Tongue (tissue), 2 donors: ENCODE measurements around the gene TNFSF15. TPM values are rescaled to one million over a fixed set of nuclear protein-coding genes. Genes with fewer than 3 reads are reported as not detected.
"Not testable (repeated sequence)": the region's sequence is repeated elsewhere in the genome, so short reads cannot be mapped to it uniquely, and the experiment has no call there.

Source experiments
- DNase-seq: peaks from one replicate; pipeline ENCODE4 v3.0.0-alpha.2; 2015
- total RNA-seq: library from RNA; depleted of rRNA; stranded (reverse); fragments of >200 nt; gene quantifications from one replicate; pipeline ENCODE4 v1.2.3, GENCODE V29; 2014

Gene TNFSF15
- total RNA-seq, 1 donor from 2014 or later, result 1.8 TPM

DNA sequence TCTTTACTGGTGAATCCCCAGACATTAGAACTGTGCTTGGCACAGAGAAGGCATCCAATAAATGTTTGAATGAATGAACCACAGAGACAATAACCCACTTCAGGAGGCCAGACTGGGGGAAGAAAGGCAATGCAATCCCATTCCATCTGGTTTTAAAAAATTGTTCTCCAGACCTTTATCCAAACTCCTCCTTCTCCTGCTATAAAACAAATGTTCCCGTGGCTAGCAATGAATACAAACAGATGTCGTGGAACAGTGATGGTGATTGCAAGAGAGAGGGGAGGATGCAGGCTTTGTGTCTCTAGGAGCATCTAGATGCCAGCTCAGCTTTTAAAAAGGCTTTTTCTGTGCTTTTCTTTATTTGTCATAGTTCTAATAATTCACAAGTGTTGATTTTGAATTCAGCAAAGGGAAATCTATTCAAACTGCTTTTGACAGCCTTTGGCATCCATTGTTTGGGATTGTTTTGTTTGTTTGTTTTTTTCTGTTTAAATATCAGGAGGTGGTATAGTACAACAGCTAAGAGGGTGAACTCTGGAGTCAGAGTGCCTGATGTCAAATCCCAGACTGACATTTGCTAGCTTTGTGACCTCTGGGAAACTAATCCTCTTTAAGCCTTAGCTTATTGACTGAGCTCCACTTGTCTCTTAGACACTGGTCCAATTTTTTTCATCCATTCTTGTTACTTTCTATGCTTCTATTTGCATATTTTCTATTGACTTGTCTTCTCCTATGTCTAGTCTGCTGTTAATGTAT is 59.1 kb downstream of the TNFSF15 start:
- DNase-seq, result peak; percentile 61

DNA sequence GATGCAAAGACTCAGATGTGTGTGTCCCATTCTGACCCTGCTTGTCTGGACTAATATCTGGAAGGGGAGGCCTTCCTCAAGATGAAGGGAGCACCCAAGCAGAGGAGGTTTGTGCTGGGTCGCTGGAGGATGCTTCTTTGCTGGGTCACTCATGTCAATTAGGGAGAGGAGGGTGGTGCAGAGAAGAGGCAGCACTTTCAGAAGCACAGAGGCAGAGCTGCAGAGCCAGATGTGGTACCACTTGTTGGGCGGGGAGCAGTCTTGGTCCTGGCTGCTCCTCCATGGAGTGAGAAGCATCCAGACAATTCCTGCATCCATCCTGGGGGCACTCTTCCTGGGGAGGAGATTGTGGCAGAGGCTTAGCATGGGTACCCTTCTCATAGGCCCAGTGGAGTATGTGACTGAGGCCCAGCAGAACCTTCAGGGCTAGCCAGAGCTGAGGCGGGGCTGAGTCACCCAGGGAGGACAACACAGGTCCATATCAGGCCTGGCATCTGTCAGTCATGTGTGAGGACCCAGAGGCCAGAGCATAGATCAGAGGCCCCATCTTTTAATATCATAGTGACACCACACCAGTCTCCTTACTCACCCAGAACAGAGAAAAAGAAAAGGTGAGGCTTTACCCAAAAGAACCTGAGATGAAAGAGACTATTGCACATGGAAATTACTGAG is 59.8 kb downstream of the TNFSF15 start:
- no peak for DNase-seq

DNA sequence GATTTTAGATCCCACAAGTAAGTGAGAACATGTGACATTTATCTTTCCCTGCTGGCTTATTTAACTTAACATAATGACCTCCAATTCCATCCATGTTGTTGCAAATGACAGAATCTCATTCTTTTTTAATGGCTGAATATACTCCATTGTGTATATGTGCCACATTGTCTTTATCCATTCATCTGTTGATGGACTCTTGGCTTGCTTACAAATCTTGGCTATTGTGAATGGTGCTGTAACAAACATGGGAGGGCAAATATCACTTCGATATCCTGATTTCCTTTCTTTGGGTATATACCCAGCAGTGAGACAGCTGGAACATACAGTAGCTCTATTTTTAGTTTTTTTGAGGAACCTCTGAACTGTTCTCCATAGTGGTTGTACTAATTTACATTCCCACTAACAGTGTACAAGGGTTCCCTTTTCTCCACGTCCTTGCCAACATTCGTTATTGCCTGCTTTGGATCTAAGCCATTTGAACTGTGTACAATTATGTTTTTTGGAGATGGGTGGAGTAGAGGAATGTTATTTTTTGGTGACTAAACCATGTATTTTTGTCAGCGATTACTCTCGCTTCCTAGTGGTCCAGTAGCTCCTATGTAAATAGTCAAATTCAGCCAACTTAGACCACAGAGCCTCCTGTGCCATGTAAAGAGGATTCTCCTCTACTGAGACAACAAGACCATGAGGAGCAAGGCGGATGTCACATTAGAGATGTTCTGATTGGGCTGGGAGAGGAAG is 60.6 kb downstream of the TNFSF15 start:
- DNase-seq, result no peak

DNA sequence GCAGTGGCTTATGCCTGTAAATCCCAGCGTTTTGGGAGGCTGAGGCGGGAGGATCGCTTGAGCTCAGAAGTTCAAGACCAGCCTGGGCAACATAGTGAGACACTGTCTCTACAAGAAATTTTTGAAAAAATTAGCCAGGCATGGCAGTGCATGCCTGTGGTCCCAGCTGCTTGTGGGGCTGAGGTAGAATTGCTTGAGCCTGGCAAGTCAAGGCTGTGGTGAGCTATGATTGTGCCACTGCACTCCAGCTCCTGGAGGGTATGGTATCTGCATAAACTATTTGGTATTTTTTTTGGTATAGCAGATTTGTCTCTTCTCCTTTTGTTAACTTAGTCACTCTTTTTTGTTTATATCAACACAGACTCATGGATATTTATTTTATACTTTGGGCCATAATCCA is 62.4 kb downstream of the TNFSF15 start:
- no peak for DNase-seq

DNA sequence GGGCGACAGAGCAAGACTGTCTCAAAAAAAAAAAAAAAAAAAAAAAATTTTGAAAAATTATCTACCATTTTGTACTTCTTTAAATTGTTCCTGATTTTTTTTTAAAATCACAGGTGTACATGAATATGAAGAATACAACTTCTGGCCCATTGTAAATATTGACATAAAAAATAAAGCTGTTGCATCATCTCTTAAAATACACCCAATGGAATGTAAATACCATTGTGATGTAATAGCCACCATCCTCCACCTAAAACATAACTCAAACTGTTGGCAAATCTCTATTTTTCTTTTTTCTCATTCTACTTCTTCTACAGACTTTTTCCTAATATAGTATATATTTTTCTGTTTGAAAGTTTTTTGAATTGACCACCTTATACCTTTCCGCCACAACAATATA is 62.9 kb downstream of the TNFSF15 start:
- DNase-seq, result no peak

DNA sequence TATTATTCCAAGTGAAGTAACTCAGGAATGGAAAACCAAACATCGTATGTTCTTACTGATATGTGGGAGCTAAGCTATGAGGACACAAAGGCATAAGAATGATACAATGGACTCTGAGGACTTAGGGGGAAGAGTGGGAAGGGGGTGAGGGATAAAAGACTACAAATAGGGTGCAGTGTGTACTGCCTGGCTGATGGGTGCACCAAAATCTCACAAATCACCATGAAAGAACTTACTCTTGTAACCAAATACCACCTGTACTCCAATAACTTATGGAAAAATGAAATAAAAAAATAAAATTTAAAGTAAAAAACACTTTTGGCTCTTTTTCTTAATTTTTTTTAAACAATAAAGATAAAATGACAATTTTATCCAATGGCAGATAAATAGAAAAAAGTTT is 64.3 kb downstream of the TNFSF15 start:
- DNase-seq, result not testable (repeated sequence)

DNA sequence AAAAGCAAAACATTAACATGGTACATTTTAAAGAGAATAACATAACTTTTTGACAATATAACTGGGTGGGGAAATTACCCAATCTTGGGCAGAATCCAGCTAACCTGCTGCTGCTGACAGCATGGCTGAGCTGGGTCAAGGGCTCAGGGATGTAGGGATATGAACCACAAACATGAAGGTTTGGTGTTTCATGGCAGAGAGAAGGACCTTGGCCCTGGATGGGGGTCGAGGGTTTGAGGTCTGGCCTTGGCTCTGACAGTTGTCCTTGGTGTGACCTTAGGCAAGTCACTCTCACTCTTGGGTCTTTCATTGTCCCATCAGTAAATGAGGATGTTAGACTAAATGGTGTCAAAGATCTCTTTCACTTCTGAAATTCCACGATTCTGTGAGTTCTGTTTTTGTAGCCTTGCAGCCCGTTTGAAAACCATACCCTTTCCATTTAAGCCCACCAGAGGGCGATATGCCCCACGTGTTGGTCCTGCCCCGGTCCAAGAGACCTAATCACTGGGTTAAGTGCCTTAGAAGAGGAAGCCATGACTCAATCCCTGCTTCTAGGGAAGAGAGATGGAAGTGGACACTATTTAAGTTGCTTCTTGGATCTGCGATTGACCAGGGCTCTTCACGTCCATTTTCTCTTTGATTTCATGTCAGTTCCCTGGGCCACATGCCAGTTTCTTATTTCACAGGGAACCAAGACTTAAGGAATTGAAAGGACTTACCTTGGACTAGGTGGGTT is 67.1 kb downstream of the TNFSF15 start:
- DNase-seq, result peak; percentile 76

DNA sequence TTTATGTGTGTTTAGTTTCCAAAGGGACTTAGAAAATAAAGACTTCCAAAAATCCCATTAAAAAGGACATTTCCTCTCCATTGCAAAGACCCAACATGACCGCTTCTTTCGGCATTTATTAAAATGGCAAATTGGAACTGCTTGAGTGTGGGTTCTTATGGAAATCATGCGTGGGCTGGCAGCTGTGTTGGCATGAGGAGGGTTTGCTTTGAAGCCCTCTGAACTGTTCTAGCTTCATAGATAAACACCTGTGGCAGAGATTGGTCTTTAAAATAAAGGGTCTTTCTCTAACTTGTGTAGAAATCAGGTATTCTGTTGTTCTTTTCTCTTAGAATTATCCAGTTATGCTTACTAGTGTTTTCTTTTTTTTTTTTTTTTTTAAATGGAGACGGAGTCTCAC is 68.0 kb downstream of the TNFSF15 start:
- no peak for DNase-seq

DNA sequence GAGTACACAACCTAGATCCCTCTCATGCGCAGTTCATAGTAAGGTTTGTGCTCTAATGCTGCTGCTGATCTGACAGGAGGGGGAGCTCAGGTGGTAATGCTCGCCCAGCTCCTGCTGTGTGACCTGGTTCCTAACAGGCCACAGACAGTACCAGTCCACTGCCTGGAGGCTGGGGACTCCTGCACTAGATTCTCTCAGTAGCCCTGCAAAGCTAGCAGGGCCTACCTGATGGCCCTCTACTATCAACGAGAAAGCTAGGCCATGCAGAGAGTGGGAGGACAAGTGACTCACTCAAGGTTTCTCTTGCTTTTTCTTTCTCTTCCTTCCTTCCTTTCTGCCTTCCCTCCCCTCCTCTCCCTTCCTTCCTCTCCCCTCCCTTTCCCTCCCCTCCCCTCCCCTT is 68.7 kb downstream of the TNFSF15 start:
- DNase-seq, result no peak

DNA sequence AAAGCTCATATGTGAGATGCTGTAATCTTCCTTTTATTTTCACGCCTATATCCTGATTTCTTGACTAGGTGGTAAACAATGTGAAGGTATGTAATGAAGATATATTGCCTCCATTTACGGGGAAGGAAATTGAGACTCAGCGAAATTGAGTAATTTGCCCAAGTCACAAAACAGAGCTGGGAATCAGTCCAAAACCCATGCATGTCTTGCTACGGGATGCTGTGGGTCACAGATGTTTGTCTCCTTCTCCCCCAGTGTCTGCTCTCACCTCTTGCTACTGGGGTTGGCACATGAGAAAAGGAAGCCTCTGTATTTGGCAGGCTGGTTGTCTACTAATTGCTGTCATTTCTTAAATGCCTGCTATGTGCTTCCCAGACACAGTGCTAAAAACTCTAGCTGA is 70.1 kb downstream of the TNFSF15 start:
- no peak for DNase-seq

DNA sequence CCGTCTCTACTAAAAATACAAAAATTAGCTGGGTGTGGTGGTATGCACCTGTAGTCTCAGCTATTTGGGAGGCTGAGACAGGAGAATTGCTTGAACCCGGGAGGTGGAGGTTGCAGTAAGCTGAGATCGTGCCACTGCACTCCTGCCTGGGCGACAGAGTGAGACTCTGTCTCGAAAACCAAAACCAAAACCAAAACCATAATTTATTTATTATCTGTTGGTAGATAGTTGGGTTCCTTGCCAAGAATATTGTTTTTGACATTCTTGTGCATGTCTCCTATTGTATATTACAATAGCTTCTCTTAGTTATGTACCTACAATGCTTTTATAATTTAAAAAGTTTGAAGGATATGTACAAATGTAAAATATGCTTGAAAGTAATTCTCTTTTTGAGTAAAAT is 70.7 kb downstream of the TNFSF15 start:
- not testable (repeated sequence) for DNase-seq

Other genes with a start within 250 kb of the TNFSF15 start
- gene ATP6V1G1, start 218.3 kb downstream of the TNFSF15 start, total RNA-seq, result 130 TPM
- 4.6 TPM for gene TMEM268, start 194.7 kb downstream of the TNFSF15 start, total RNA-seq
- not detected for gene TEX53, start 148.2 kb downstream of the TNFSF15 start, total RNA-seq
- not detected for gene TEX48, start 123.8 kb downstream of the TNFSF15 start, total RNA-seq
- 1.2 TPM for gene TNFSF8, start 124.6 kb upstream of the TNFSF15 start, total RNA-seq